GM21367 (cell line): ENCODE data around the gene C1orf198.

Experiments used
- ATAC-seq: cut with Tn5 transposase; IDR thresholded peaks from one replicate; pipeline ENCODE4 v1.9.1; 2021; ENCODE audit not compliant: unreplicated experiment

Gene C1orf198

DNA sequence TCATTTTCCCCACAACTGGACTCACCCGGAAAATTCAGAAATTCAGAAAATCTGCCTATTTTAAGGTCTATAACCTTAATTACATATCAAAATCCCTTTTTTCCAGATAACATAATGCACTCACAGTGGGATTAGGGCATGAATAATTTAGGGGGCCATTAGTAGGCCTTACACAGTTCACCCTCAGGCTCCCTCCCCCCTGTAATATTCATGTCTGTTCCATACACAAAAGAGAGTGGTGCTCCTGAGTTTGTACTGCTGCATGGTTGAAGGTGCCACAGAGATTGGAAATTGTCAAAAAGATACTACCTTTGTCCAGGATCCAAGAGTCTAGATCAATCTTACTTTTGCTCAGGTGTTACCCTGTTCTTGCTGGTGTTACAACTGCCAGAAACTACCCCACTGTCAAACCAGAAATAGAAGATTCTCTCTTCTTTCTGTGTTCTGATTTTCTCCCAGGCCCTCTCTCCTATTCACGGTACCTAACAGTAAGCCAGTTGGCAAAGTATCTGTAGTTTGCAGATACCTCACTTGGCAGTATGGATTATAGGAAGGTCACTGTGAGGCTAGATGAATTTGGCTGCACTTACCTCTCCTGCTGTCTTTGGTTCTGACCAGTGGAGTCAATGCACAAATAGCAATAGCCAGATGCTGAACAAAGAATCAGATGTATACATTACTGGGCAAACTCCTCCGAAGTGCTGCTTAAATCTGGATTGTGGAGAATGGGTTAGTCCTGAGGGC is 53.2 kb downstream of the C1orf198 start:
- no peak for ATAC-seq

GRCh38 chr1:230812568-230812967 is 55.8 kb downstream of the C1orf198 start:
- ATAC-seq = no peak

- ATAC-seq = no peak
Measured at GRCh38 chr1:230809256-230809990, 58.9 kb downstream of the C1orf198 start.

GRCh38 chr1:230808281-230808872 is 59.9 kb downstream of the C1orf198 start:
- no peak for ATAC-seq

DNA sequence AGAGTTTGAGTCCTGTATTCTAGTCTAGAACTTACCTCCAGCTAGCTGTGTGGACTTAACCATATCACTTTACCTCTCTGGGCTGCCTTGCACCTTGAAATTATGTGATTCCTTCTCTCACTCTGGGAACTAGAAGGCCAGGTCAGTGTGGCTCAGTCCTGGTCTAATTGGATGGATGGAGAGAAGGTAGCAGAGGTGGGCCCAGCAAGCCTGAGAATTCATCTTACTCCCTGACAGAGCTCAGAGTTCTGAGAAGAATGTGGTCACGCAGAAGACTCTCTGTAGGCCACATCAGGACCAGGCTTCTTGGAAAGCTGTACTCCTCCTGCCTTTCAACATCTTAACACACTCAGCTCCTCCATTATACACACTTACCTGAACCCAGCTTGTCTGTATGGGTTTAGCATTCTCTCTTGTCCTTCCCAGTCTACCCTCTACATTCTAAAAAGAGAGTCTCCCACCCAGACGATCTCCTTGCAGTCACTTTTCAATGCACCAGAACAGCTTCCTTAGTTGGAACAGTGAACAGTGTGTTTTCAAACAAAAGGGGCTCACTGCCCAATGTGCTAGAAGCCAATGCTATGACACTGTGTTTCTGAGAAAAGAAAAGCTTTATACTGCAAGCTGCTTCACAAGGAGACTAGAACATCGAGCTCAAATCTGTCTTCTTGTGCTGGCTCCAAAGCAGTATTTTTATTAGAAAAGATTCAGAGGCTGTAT is 60.6 kb downstream of the C1orf198 start:
- no peak for ATAC-seq

DNA sequence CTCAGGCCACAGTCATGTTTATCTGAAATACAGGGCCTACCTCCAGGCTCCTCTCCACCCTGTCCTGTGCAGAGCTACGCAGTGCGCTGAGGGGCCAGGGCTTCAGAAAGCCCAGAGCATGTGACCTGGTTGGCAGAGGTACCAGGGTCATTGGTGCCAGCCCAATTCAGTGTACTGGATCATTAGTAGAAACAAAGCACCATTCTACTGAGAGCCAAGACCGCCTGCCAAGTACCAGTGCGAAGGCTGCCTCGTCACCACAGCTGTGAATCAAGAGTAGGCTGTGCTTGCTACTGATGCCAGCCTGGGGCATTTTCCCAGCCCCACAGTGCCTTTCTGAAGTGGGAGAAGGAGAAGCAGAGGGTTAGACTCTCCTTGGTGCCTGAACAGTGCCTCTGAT is 61.3 kb downstream of the C1orf198 start:
- no peak for ATAC-seq

DNA sequence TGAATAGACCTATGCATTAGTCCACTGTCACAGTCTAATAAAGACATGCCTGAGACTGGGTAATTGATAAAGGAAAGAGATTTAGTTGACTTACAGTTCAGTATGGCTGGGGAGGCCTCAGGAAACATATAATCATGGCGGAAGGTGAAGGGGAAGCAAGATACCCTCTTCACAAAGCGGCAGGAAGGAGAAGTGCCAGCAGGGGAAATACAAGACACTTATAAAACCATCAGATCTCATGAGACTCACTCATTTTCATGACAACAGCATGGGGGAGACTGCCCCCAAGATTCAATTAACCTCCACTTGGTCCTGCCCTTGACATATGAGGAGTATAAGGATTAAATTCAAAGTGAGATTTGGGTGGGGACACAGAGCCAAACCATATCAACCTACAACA is 61.8 kb downstream of the C1orf198 start:
- ATAC-seq = no peak

DNA sequence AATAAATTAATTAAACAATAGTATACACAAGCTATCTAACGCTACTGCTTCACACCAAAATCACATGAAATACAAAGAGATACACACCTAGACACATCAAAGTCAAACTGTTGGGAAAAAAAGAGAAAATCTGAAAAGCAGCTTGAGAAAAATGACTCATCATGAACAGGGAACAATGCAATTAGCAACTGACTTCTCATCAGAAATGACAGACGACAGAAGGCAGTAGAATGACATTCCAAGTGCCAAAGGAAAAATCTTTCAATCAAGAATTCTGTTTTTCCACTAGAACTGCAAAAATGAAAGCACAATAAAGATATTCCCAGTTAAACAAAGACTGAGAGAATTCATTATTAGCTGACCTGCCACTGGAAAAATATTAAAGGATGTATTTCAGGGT is 63.9 kb downstream of the C1orf198 start:
- no peak for ATAC-seq

DNA sequence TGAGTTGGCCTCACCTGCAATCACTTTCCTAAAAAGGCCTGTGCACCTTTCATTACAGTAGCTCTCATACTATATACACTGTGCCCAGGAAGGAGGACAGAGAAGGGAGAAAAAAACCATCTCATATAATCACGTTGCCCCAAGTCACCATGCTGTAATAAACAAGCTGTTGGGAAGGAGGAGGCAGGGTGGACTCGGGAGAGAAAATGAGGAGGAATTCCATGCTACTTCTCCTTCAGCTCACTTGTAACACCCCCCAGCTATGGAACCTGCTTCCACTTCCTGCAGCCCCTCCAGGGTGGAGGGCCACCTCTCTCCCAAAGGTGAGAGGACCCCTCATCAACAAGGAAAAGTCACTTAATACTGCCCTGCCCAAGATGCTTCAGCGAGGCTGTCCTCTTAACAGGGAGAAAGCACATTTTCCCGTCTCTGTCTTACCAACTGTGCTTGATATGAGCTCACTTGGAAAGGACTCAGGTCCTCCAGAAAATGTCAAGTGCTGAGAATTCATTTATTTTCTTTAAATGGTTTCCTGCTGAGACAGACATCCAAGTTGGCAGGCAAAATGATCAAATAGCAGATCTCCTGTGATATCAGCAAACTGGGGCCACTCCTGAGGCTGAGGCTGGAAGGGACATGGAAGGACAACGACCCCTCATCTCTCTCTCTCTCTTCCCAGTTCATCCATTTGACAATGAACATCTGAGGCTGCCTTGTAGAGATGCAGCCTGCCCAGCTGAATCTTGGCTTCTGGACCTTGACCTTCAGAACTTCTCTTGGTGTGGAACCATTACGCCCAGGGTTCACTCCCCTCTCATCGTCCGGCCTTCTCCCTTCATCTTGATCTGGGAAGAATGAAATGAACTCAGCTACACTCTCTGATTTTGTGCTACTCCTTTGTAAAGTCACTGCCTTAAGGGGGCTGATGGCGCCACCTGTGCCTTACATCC is 67.2 kb downstream of the C1orf198 start:
- no peak for ATAC-seq

GRCh38 chr1:230798491-230798890 is 69.8 kb downstream of the C1orf198 start:
- ATAC-seq = no peak

GRCh38 chr1:230797942-230798365 is 70.4 kb downstream of the C1orf198 start:
- no peak for ATAC-seq

GRCh38 chr1:230797376-230797920 is 70.9 kb downstream of the C1orf198 start:
- ATAC-seq = no peak

GRCh38 chr1:230796626-230797025 is 71.7 kb downstream of the C1orf198 start:
- no peak for ATAC-seq

GRCh38 chr1:230794871-230795605 is 73.3 kb downstream of the C1orf198 start:
- ATAC-seq = no peak

DNA sequence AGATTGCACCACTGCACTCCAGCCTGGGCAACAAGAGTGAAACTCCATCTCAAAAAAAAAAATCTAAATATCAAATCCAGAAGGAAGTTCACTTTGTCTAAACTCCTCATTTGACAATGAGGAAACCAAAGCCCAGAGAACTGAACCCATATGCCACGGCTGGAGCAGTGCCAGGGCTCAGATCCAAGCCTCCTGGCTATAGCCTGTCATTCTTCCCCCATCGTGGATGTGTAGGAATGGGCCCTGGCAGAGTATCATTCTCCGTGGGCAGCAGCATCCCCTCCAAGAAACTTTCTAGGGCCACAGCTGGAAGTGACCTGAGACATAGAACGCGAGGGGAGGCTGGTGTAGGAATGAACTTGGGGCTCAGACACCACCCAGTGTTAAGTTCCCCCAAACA is 73.9 kb downstream of the C1orf198 start:
- no peak for ATAC-seq

DNA sequence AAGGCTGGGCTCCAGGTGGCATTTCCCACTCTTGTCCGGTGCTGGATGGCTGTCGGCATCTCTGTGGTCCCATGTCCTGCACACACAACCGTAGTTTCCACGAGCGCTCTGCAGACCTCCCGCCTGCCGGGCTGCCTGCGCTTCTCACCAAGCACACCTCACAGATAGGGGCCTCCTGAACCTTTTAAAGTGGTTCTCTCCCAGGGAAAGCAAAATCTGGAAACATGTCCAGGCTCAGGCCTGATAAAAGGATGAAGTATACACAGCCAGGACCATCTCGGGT is 74.9 kb downstream of the C1orf198 start:
- ATAC-seq = no peak

DNA sequence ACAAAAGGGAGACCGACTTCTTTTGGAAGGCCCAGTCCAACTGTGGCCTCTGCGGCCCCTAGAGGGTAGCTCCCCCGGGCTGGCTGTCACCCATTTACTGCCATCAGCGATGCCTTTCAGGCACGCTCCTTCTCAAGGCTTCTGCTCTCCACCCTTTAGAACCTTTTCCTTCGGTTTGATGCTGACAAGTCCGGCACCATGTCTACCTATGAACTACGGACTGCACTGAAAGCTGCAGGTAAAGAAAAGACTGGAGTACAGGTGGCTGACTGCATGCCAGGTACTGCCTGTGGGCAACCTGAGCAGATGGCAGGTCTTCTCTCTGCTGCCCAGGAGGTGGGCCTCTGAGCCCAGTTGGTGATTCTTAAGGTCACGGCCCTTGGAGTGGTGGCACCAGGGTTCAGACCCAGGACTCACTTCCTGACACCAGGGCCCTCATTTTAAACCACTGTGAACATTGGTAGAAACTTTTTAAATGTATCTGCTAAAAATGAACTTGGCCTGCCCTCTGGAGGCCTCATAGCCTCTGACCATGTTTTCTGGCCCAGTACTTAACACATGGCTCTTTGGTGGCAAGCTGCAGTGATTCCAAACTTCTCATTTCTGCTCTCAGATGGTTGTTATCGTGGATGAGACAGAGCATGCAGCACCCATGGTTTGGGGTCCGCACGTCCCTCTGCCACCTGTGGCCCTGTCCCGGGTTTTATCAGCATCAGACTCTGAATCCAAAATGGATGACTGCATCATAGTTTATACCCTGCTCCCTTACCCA is 75.4 kb downstream of the C1orf198 start:
- no peak for ATAC-seq

- no peak for ATAC-seq
Measured at GRCh38 chr1:230791986-230792564, 76.2 kb downstream of the C1orf198 start.

DNA sequence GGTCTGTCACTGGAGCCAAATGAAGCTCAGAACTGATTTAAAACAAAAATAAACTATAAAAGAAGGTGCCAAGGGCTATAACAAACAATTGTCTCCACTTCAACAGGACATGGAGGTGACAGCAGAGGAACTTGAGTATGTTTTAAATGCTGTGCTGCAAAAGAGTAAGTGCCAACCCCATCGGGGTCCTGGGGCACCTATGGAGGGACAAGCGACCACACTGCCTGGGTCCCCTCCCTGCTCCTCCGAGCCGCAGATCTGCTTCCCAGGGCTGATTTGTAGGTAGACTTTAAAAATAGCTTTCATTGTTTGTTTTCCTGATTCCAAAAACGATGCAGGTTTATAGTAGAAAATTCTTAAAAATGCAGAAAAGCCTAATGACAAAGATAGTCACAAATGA is 78.3 kb downstream of the C1orf198 start:
- no peak for ATAC-seq
